GM12878 (cell line): ENCODE results near the gene EHD1. TPM values are rescaled to one million over a fixed set of nuclear protein-coding genes. Genes with fewer than 3 reads are reported as not detected.

Experiments
- BCLAF1 ChIP-seq: fragments of 450-650 bp; IDR thresholded peaks from 2 replicates; pipeline ENCODE4 v1.6.1; 2017; ENCODE audit warnings: antibody characterized with exemption, mild to moderate bottlenecking, moderate library complexity
- CHD1 ChIP-seq: IDR thresholded peaks from 2 replicates; pipeline ENCODE4 v1.6.1; 2012; ENCODE audit warnings: low read depth, low read length, improper control_type of control experiment
- CHD4 ChIP-seq: fragments of 200-600 bp; sonication (generic); IDR thresholded peaks from 2 replicates; pipeline ENCODE4 v1.6.1; 2016; ENCODE audit warnings: mild to moderate bottlenecking
- CUX1 ChIP-seq: IDR thresholded peaks from 2 replicates; pipeline ENCODE4 v1.6.1; 2012; ENCODE audit warnings: improper control_type of control experiment, low read depth, low read length; ENCODE audit not compliant: insufficient replicate concordance
- ELK1 ChIP-seq: IDR thresholded peaks from 2 replicates; pipeline ENCODE4 v1.6.1; 2012; ENCODE audit warnings: low read depth, low read length, improper control_type of control experiment
- ETV6 ChIP-seq, 2 experiments: fragments of 450-650 bp in 1 of 2; IDR thresholded peaks in 1 of 2; conservative IDR thresholded peaks in 1 of 2; 2 replicates each; pipeline ENCODE4 v1.6.1; 2014; ENCODE audit warnings: antibody characterized with exemption in 1 of 2, borderline replicate concordance in 1 of 2, low read depth in 1 of 2, mild to moderate bottlenecking in 1 of 2, moderate library complexity in 1 of 2
- KAT2A ChIP-seq: conservative IDR thresholded peaks from 2 replicates; pipeline ENCODE4 v1.6.1; 2011; ENCODE audit warnings: low read depth, low read length; ENCODE audit not compliant: control insufficient read depth
- KDM1A ChIP-seq: fragments of 200-600 bp; sonication (generic); IDR thresholded peaks from 2 replicates; pipeline ENCODE4 v1.6.1; 2016; ENCODE audit warnings: borderline replicate concordance
- KLF5 ChIP-seq: fragments of 450-650 bp; IDR thresholded peaks from 2 replicates; pipeline ENCODE4 v1.6.1; 2014; ENCODE audit warnings: mild to moderate bottlenecking; ENCODE audit not compliant: partially characterized antibody
- NR2F1 ChIP-seq: fragments of 450-650 bp; conservative IDR thresholded peaks from 2 replicates; pipeline ENCODE4 v1.6.1; 2017; ENCODE audit warnings: mild to moderate bottlenecking
- PBX3 ChIP-seq: IDR thresholded peaks from 2 replicates; pipeline ENCODE4 v1.6.1; 2011; ENCODE audit warnings: mild to moderate bottlenecking, low read depth, low read length, moderate library complexity; ENCODE audit not compliant: insufficient replicate concordance
- RBBP5 ChIP-seq: fragments of 200-600 bp; sonication (generic); conservative IDR thresholded peaks from 2 replicates; pipeline ENCODE4 v1.6.1; 2016
- SIN3A ChIP-seq: IDR thresholded peaks from 2 replicates; pipeline ENCODE4 v1.6.1; 2012; ENCODE audit warnings: low read depth, low read length, improper control_type of control experiment
- SMAD1 ChIP-seq: fragments of 450-650 bp; IDR thresholded peaks from 2 replicates; pipeline ENCODE4 v1.6.1; 2018; ENCODE audit warnings: mild to moderate bottlenecking, low read depth; ENCODE audit not compliant: partially characterized antibody
- STAT3 ChIP-seq: IDR thresholded peaks from 2 replicates; pipeline ENCODE4 v1.6.1; 2011; ENCODE audit warnings: low read depth, low read length, improper control_type of control experiment
- SUPT20H ChIP-seq: IDR thresholded peaks from 2 replicates; pipeline ENCODE4 v1.6.1; 2011; ENCODE audit warnings: low read depth, mild to moderate bottlenecking, low read length, moderate library complexity, borderline replicate concordance; ENCODE audit not compliant: control insufficient read depth
- ZNF384 ChIP-seq: IDR thresholded peaks from 2 replicates; pipeline ENCODE4 v1.6.1; 2012; ENCODE audit warnings: low read depth, mild to moderate bottlenecking, low read length, improper control_type of control experiment, borderline replicate concordance
- polyA plus RNA-seq, 11 experiments: library from polyadenylated mRNA; depleted of rRNA in 4 of 11; unstranded in 6 of 11; stranded (reverse) in 5 of 11; fragments of >200 nt; fragmentation: Nextera tagmentation in 4 of 11; fragmentation: Illumina TruSeq in 1 of 11; extraction: Ambion mirVana in 4 of 11; extraction: Trizol in 1 of 11; gene quantifications; 1 replicate in 1 of 11; 2 replicates in 10 of 11; pipeline versions ENCODE4 v1.2.1 to v1.2.3, GENCODE V29; 2011 to 2016; ENCODE audit warnings: inconsistent platforms in 2 of 11, missing spikeins in 2 of 11, low read depth in 1 of 11
- total RNA-seq, 4 experiments: library from RNA; depleted of rRNA in 3 of 4; stranded (reverse); fragments of >200 nt in 3 of 4; fragmentation: Illumina TruSeq in 1 of 4; extraction: Trizol in 1 of 4; gene quantifications; 2 replicates each; pipeline versions ENCODE4 v1.2.1 to v1.2.3, GENCODE V29; 2013 to 2021
- TF ChIP-seq, protein P1 (sequence below): IDR thresholded peaks from 2 replicates; pipeline ENCODE4 v1.6.1; 2012; ENCODE audit warnings: low read depth, low read length, improper control_type of control experiment

Gene EHD1
- total and polyA plus RNA-seq, 10 of the 15 experiments (the other 5 are each of a cell fraction or from before 2014, with no cell fraction given) = 1.0 to 165 (median 66.5) TPM

GRCh38 chr11:64850979-64851567 lies 27.3 kb downstream of the EHD1 start (continued):
- TF ChIP-seq CUX1 (peak; percentile 75), ETV6 (conservative IDR thresholded peaks at IDR 0.05 in 1 of 2, IDR thresholded peaks at IDR 0.05 in 1 of 2; ENCODE audit: borderline replicate concordance in 1 of 2, low read depth in 1 of 2) (peak in 1 of 2 experiments; percentile 81; a peak in 1 of 4 replicates), SUPT20H (no peak), SMAD1 (no peak), PBX3 (no peak), KLF5 (no peak), NR2F1 (peak; percentile 99), KDM1A (no peak), CHD4 (no peak), SIN3A (no peak), CHD1 (no peak), BCLAF1 (no peak), RBBP5 (no peak), KAT2A (no peak), ELK1 (no peak), ZNF384 (no peak), STAT3 (no peak)
- TF ChIP-seq, protein P1, sequence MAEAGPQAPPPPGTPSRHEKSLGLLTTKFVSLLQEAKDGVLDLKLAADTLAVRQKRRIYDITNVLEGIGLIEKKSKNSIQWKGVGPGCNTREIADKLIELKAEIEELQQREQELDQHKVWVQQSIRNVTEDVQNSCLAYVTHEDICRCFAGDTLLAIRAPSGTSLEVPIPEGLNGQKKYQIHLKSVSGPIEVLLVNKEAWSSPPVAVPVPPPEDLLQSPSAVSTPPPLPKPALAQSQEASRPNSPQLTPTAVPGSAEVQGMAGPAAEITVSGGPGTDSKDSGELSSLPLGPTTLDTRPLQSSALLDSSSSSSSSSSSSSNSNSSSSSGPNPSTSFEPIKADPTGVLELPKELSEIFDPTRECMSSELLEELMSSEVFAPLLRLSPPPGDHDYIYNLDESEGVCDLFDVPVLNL = no peak
